OCI-LY7 (cell line): ENCODE data around the gene GPR132. TPM values are rescaled to one million over a fixed set of nuclear protein-coding genes. Genes with fewer than 3 reads are reported as not detected.

Experiments
- BruUV-seq: library from RNA; stranded (reverse); fragments of 400-500 nt; replicated peaks from 2 replicates; lab custom pipeline; 2021; lab: Mats Ljungman, UMichigan
- CTCF ChIA-PET: fragments of 300-600 bp; sonication (Branson Sonifier 250); formaldehyde crosslinking; loops from one replicate; lab custom pipeline; 2022; ENCODE audit warnings: antibody characterized with exemption; ENCODE audit not compliant: unreplicated experiment; lab: Charles Lee
- POLR2A ChIA-PET: fragments of 300-600 bp; sonication (Branson Sonifier 250); formaldehyde crosslinking; loops from one replicate; lab custom pipeline; 2022; ENCODE audit warnings: antibody characterized with exemption; lab: Charles Lee
- DNase-seq: peaks from one replicate; pipeline ENCODE4 v3.0.0-alpha.2; 2015; ENCODE audit warnings: low spot score
- H2AFZ ChIP-seq: fragments of 200-600 bp; sonication (generic), shearing (Covaris generic); 2 replicates; pipeline ENCODE4 v1.6.1; 2014; ENCODE audit warnings: mild to moderate bottlenecking, antibody characterized with exemption, low read length, moderate library complexity
- H3K27ac ChIP-seq: fragments of 200-600 bp; sonication (generic); 2 replicates; pipeline ENCODE4 v1.5.1; 2014; ENCODE audit warnings: mixed run types, low read depth, mild to moderate bottlenecking, moderate library complexity, low read length, inconsistent platforms; ENCODE audit not compliant: poor library complexity, severe bottlenecking
- H3K36me3 ChIP-seq: fragments of 200-600 bp; sonication (generic); 2 replicates; pipeline ENCODE4 v1.6.1; 2014; ENCODE audit warnings: mild to moderate bottlenecking, antibody characterized with exemption, low read length, moderate library complexity, mixed read lengths; ENCODE audit not compliant: insufficient read depth
- H3K4me1 ChIP-seq: fragments of 200-600 bp; sonication (generic); 2 replicates; pipeline ENCODE4 v1.5.1; 2014; ENCODE audit warnings: mild to moderate bottlenecking, low read length; ENCODE audit not compliant: insufficient read depth, poor library complexity, severe bottlenecking
- H3K4me2 ChIP-seq: fragments of 200-600 bp; sonication (generic); 2 replicates; pipeline ENCODE4 v1.6.1; 2014; ENCODE audit warnings: mild to moderate bottlenecking, low read length
- H3K4me3 ChIP-seq: fragments of 200-600 bp; sonication (generic); 2 replicates; pipeline ENCODE4 v1.5.1; 2014; ENCODE audit warnings: mild to moderate bottlenecking, low read depth, low read length; ENCODE audit not compliant: poor library complexity, severe bottlenecking
- H3K79me2 ChIP-seq: fragments of 200-600 bp; sonication (generic); 2 replicates; pipeline ENCODE4 v1.6.1; 2016; ENCODE audit warnings: low read depth, mild to moderate bottlenecking, low read length, moderate library complexity, mixed read lengths; ENCODE audit not compliant: insufficient read depth
- H3K9me2 ChIP-seq: fragments of 200-600 bp; sonication (generic); 2 replicates; pipeline ENCODE4 v1.6.1; 2016; ENCODE audit warnings: mild to moderate bottlenecking, low read length, mixed read lengths; ENCODE audit not compliant: insufficient read depth
- H3K9me3 ChIP-seq: fragments of 200-600 bp; sonication (generic); 2 replicates; pipeline ENCODE4 v1.6.1; 2014; ENCODE audit warnings: mild to moderate bottlenecking, mixed run types, low read length, mixed read lengths
- H4K20me1 ChIP-seq: fragments of 200-600 bp; sonication (generic); 2 replicates; pipeline ENCODE4 v1.6.1; 2014; ENCODE audit warnings: mild to moderate bottlenecking, antibody characterized with exemption, low read length, moderate library complexity, mixed read lengths; ENCODE audit not compliant: insufficient read depth
- CTCF ChIP-seq: fragments of 200-600 bp; sonication (generic); conservative IDR thresholded peaks from 2 replicates; pipeline ENCODE4 v1.5.1; 2014; ENCODE audit warnings: mild to moderate bottlenecking, antibody characterized with exemption, low read length, moderate library complexity, mixed read lengths
- EZH2phosphoT487 ChIP-seq: fragments of 200-600 bp; sonication (generic); IDR thresholded peaks from 2 replicates; pipeline ENCODE4 v1.6.1; 2018; ENCODE audit warnings: low read depth, borderline replicate concordance, mild to moderate bottlenecking, mixed run types, antibody characterized with exemption, low read length, moderate library complexity, mixed read lengths
- intact Hi-C: fragments of 100-400 bp; cut with micrococcal nuclease; formaldehyde crosslinking; loops from one replicate; pipeline ENCODE4 v1.10.0; 2022; ENCODE audit not compliant: unreplicated experiment
- total RNA-seq, 2 experiments: library from RNA; depleted of rRNA in 1 of 2; stranded (reverse); fragments of >200 nt in 1 of 2; shearing (Covaris generic) in 1 of 2; gene quantifications; 2 replicates each; pipeline ENCODE4 v1.2.3, GENCODE V29; 2014 to 2022

GPR132 gene
- total RNA-seq, 2 experiments from 2014 or later, result 1.0 to 3.0 TPM

GRCh38 chr14:105094193-105094907, 29.1 kb upstream of the GPR132 start:
- no peaks in the 10 kb centered on the region for H3K4me1 ChIP-seq
- H3K4me2 ChIP-seq, result no peak overlapping the region
- H3K36me3 ChIP-seq, result no peaks in the 10 kb centered on the region
- TF ChIP-seq EZH2phosphoT487 (no peak), CTCF (no peak)
- no peaks in the 10 kb centered on the region for H3K9me3 ChIP-seq
- H3K9me2 ChIP-seq, result no peaks in the 10 kb centered on the region
- BruUV-seq, result no TSS peak
- no peaks in the 10 kb centered on the region for H3K79me2 ChIP-seq
- H3K4me3 ChIP-seq, result no peak overlapping the region
- POLR2A ChIA-PET, result interaction anchor here (0.5 kb wide), 1 partner anchor 1179 kb away, joined by 3 read pairs; no protein-coding TSS in a partner anchor
- intact Hi-C loops, result loop anchor here (5.0 kb wide), 1 partner anchor 88 kb away; the partner anchor contains the start of gene NUDT14
- no peak for DNase-seq
- no peaks in the 10 kb centered on the region for H4K20me1 ChIP-seq
- CTCF ChIA-PET, result no interaction called here
- H2AFZ ChIP-seq, result no peak overlapping the region
- H3K27ac ChIP-seq, result no peak overlapping the region

- no peaks in the 10 kb centered on the region for H3K79me2 ChIP-seq
- no peaks in the 10 kb centered on the region for H4K20me1 ChIP-seq
- no peaks in the 10 kb centered on the region for H3K9me2 ChIP-seq
- TF ChIP-seq CTCF (peak; percentile 48), EZH2phosphoT487 (no peak)
- peak overlapping the region; percentile 7; the same call in 1 of the 2 replicates for H3K4me2 ChIP-seq
- H3K27ac ChIP-seq, result no peak overlapping the region
- H3K4me3 ChIP-seq, result no peak overlapping the region
- ChIA-PET CTCF (no interaction called here), POLR2A (no interaction called here)
- intact Hi-C loops, result loop anchor here (5.0 kb wide), 1 partner anchor 89 kb away; the partner anchor contains the start of gene NUDT14
- no peak for DNase-seq
- H2AFZ ChIP-seq, result no peak overlapping the region
- no peaks in the 10 kb centered on the region for H3K9me3 ChIP-seq
- no TSS peak for BruUV-seq
- no peaks in the 10 kb centered on the region for H3K36me3 ChIP-seq
- no peaks in the 10 kb centered on the region for H3K4me1 ChIP-seq
These were observed 28.4 kb upstream of the GPR132 start for GRCh38 chr14:105093431-105094192.
